Measurements from ENCODE around the gene BRD1.
"Not testable (repeated sequence)": the region's sequence is repeated elsewhere in the genome, so short reads cannot be mapped to it uniquely, and the experiment has no call there.

The BRD1 gene

DNA sequence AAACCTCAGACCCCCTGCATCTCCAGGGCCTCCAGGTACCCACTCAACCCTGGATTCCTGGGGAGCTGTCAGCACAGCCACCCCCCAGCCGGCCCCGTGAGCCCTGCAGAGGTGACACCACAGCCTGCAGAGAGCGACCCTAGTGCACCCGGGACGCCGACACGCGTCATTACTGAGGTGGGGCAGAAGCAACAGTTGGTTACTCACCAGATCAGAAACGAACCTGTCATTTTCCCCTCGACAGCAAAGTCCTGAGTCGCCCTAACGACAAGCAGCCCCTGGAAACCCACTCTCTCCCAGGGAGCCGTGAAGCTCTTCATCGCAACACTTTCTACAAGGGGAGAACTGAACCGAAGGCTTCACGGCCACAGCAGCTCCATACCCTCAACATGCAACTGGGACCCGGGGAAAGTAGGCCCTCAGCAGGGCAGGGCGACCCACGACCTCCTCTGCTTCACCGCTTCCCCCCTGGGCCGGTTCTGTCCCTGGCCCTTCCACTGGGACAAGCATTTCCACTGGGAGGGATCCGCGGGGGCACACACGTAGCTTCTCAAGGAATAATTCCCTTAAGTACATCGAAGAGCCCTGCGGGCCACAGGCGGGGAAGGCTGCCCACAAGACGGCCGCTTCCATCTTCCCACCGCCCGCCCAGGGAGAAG lies 1.6 kb downstream of the BRD1 start:
- DNase-seq = peak; percentile 22 to 48 (median 32)

DNA sequence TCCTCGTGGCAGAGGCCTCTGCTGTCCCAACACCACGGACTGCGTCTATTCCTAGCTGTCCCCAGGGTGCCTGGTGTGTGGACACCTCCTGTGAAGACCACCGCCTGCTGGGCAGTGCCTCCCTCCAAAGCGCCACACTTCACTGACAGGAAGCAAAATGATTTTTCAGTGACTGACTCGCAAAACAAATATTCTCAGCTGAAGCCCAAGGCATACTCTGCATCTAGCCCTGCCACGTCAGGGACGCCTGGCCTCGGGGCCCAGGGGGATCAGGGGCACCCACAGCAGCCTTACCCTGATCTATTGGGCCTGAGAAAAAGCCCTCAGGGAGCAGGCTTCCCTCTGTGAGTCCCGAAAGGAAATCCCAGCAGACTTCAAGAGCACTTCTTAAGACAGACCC lies 2.2 kb downstream of the BRD1 start:
- no peak for DNase-seq

DNA sequence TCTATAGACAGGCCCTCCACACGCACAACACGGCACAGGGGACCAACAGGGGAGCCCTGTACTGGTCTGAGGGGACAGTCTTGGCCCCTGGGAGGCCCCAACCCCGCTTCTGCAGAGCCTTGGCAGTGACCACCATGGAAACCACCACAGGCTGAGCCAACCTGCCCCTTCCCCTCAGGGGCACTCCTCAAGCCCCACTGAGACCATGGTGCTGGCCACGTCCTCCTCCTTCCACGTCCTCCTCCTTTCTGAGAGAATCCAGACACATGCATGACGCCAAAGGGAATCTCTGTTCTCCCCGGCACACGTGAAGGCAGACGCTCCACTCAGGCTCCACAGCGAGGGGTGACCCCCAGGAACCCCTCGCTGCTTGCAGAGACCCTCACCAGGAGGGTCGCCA lies 2.7 kb downstream of the BRD1 start:
- DNase-seq = no peak

DNA sequence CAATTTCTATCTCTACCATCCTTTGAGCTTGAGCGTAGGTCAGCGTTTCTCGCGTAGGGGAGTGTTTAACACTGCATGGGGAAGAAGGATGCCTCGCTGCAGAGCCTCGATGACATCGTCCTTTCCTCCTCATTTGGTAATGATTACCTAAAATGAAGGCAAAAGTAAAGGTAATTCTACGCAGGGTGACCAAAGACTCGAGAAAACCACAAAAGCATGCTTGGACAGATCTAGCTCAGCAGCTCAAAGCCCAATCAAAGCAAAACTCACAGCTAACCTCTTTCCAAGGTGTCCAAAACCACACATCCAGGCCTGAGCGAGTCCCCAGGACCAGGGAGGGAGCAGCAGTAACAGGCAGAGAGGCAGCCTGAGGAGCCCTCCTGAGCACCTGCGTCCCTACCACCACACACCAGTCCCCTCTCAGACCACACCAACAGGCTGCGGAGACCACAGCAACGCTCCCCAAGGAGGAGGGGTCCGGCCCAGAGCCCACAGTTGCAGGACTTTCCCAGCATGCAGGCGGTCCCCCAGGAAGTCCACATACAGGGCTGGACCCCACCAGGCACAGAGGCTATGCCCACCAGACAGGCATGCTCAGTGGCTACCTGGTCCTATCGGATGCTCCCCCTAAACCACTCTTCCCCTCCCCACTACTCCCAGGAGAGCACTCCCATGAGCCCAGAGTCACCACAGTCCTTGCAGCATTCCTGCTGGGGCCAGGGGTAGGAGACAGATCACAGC lies 3.3 kb downstream of the BRD1 start:
- no peak for DNase-seq

DNA sequence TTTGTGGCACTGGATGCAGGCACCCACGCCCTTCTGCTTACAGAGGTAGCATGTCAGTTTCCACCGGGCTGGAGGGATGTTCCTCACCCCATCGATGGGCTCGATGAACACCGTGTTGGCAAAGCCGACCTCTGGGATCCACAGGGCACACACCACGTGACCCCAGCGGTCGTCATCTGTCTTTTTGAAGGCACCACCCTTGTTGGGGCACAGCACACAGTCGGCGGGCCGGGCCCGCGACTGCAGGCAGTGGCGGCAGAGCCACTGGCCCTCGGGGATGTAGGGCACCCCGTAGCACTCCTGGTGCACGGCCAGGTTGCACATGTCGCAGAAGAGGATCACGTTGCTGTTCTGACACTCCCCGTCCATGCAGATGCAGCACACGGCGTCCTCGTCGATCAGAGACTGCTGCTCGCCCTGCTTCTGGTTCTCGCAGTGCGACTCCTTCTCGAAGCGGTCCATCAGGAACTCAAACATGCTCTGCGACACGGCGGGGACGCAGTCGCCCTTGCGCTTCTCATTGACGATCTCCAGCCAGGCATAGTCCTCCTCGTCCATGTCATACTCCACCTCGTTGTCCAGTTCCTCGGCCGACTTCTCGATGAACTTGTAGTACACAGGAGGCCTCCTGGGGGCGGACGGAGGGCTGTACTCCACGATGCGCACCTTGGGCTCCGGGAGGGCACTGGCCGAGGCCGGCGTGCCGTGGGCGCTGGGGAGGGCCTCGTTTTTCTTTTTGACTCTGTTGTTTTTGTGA lies 4.2 kb downstream of the BRD1 start:
- DNase-seq = no peak

DNA sequence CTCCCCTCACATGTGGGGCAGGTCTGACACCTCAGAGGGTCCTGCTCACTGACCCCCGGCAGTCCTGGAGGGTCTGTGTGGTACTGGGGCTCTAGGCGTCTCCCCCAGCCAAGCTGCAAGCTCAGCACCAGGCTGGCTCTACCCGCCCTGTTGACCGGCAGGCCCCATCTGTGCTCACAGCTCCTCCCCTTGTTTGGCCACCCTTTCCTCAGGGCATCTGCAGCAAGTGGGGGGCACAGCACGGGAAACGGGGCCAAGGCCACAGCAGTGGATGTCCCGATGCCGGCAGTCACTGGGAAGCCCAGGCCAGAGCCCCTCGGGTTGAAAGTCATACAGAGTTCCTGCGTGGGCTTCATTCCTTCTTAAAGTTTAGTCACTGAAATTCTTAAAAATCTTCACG lies 5.9 kb downstream of the BRD1 start:
- not testable (repeated sequence) for DNase-seq

DNA sequence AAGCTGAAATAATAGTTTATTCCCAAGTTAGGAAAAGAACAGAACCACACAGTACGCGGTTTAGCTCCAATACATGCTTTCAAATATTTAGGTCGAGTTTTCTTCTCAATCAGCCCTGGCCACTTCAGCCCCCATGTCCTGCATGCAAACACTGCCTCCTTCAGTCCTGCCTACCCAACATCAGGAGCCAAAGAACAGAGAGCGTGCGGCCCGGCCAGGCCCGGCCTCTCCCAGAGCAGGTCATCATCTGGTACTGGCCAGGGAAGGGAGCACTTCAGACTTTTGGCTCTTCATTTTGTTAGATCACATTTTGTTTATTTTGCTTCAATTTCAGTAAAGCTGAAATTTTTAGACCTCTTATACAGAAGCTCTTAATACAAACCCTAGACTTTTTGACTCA lies 6.7 kb downstream of the BRD1 start:
- DNase-seq = no peak

DNA sequence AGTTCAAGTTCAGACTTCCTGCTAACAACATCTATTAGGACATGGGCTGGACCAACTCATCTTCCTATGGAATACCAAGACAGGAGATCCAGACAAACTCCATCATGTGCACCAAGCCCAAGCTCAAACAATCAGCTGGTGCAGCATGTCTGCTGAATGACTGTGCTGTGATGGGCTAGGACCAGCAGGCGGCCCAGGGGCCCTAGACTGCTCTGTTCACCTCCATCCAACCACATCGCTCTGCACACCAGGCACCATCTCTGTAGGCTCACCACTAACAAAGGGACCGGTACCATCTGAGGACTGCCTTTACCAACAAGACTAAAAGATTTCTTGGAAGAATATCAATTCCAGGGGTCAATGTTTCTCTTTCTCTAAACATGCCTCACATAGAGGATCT lies 10.3 kb downstream of the BRD1 start:
- no peak for DNase-seq

DNA sequence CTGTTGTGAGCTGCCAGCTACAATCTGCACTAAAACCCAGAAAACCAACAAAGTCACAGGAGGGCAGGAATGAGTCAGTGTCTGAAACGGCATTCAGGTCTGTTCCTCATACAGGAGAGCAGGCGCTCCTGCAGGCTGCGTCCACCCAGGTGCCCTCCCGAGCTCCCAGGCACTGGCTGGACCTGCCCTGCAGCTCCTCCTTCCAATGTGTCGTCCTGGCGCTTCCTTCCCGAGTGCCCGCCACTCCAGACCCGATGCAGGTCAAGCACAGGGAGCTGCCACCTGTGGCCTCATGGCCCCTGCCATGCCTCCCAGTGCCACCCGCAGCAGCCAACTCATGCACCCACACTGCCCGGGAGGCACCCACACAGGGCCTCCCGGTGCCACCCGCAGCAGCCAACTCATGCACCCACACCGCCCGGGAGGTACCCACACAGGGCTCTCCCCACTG lies 12.0 kb downstream of the BRD1 start:
- DNase-seq = no peak

DNA sequence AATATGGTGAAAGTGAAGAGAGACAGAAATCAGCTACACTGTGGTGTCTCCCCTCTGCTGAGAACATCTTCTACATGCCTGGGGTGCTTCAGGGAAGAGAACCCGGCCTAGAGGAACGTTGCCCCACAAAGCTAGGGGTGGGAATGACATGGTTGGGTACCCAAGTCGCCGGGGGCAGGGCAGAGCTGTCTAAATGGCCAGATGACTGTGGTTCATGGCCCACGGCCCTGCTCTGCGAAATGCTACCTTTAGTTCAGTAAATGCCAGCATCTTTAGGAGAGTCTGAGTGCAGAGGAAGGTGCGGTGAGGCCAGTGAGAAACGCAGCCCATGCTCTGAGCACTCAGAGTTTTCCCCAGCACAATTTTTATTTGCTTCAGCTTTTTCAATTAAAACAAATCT lies 12.8 kb downstream of the BRD1 start:
- no peak for DNase-seq

DNA sequence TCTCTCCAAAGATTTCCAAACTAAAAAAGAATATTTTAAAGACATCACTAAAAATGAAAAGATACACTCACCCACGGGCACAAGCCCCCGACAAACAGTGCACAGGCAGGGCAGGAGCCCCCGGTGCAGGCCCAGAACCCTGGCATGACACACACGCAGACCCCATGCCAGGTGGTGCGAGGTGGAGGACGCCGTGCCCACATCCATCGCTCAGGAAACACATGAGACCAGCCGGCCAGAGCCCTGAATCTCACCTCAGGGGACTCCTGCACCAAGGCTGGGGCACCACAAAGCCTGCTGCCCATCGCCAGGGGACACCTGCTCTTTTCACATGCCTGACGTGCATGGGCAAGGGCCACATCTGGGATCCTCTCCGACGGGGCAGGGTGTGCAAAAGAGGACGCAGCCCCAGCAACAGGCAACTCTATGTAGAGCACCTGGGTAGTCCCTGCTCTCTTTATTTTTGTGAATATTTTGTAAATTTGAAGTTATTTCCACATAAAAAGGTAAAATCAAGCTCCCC lies 13.4 kb downstream of the BRD1 start:
- no peak for DNase-seq

DNA sequence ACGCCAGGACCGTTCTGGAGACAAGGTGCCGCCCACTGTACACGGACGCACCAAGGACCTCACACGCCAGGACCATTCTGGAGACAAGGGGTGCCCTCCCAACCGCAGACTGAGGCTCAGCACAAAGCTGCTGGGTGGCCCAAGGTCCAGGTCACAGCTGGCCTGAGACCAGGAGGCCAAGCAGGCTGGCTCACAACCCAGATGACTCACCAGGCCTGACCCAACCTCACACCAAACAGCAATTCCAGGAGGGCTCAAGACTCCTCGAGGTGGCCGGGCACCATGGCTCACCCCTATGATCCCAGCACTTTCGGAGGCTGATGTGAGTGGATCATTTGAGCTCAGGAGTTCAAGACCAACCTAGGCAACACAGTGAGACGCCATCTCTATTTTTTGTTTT lies 14.8 kb downstream of the BRD1 start:
- no peak for DNase-seq

DNA sequence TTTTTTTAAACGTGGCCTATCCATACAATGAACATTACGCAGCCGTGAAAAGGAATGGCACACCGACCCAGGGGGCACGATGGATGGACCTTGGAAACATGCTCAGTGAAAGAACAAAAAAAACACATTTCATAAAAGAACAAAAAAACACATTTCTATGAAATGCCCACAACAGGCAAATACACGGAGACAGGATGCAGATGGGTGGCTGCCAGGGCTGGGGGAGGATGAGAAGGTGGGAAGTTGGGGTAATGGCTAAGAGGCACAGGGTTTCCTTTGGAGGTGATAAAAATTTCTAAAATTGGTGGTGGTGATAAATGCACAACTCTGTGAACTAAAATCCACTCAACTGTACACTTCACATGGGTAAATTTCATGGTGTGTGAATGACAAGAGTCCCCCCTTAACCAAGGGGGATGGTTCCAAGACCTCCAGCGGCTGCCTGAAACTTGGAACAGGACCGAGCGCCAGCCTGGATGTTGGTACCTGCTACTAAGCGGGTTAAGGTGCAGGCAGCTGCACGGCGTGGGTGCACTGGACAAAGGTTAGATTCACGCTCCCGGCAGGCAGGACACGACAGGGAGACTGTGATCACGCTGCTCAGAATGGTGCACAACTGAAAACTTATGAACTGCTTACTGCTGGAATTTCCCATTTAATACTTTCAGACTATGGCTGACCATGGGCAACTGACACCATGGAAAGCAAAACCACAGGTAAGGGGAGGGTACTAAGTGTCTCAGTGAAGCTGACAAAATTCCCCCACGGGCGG lies 16.5 kb downstream of the BRD1 start:
- no peak for DNase-seq

DNA sequence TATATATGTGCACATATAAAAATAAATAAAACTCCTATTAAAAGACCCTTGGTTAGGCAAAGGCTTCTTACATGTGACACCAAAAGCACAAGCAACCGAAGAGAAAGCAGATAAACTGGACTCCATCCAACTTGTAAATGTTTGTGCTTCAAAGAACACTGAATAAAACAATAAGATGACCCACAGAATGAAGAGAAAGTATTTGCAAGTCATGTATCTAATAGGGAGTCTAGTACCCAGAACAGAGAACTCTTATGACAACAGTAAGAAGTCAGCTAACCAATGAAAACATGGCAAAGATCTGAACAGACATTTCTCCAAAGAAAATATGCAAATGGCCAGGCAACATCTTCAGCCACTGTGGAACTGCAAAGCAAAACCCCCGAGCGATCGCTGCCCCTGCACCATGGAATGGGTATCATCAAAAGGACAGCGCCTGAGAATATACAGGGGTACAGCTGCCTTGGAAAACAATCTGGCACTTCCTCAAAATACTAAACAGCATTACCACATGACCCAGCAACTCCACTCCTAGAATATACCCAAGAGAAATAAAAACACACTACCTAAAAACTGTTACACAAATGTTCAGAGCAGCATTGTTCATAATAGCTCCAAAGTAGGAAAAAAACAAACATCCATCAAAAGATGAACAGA lies 17.2 kb downstream of the BRD1 start:
- DNase-seq = no peak

DNA sequence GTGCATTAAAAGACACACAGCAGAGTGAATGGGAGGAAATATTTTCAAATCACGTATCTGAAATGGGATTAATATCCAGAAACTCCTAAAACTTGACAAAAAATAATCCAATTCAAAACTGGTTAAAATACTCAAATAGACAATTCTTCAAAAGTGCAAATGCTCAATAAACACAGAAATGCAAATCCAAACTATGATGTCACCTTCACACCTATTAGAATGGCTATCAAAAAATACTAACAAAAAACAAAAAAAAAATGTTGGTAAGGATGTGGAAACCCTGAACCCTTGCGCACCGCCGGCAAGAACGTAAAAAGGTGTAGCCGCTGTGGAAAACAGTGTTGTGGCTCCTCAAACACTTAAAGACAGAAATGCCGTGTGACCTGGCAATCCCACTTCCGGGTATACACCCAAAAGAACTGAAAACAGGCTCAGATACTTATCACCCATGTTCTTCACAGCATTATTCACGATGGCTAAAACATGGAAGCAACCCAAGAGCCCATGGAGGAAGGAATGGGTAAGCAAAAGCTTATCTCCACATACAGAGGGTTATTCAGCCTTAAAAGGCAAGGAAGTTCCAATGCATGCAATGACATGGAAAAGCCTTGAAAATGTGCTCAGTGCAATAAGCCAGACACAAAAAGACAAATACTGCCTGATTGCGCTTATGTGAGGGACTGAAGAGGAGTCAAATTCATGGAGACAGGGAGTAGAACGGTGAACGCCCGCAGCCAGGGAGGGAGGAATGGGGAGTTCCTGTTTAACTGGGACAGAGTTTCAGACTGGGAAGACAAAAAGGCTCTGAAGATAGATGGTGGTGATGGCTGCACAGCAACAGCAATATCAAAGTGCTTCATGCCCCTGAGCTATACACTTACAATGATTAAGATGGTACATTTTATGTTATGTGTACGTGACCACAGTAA lies 19.6 kb downstream of the BRD1 start:
- DNase-seq = no peak

DNA sequence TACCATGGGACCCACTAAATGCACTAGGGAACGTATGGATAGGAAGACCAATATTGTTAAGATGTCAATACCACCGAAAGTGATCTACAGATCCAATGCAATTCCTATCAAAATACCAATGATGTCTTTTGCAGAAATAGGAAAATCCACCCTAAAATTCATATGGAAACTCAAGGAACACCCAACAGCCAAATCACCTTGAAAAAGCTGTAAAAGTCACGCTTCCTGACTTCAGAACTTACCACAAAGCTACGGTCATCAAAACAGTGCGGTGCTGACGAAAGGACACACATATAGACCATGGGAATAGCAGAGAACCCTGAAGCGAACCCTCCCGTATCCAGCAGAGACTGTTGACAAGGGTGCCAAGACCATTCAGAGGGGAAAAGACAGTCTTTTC lies 20.5 kb downstream of the BRD1 start:
- no peak for DNase-seq

DNA sequence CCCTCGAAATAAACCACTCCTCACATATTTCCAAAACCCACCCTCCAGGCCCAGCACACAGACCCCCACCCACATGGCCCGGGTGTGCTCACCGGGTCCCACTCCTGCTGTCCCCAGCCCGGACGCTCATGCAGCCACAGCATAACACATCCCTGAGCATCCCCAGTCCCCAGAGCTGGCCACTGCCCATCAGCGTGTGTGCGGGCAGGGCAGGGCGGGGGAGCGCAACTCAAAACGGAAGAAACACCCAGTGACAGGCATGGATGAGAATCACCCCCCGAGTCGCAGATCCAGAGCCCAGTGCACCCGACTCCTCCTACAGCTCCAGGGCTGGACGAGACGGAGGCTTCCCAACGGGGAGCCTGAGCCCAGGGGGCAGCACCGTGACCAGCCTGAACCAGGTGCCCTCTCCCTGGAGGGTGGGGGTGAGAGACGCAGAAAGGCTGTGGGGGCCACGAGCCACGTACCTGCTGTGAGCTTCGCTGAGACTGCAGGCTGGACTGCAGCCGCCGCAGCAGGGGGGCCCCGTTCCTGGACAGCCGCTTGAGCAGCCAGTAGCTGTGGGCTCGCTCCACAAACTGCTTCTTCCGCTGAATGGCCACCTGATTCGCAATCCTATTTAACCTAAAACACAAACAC lies 23.8 kb downstream of the BRD1 start:
- DNase-seq = no peak

DNA sequence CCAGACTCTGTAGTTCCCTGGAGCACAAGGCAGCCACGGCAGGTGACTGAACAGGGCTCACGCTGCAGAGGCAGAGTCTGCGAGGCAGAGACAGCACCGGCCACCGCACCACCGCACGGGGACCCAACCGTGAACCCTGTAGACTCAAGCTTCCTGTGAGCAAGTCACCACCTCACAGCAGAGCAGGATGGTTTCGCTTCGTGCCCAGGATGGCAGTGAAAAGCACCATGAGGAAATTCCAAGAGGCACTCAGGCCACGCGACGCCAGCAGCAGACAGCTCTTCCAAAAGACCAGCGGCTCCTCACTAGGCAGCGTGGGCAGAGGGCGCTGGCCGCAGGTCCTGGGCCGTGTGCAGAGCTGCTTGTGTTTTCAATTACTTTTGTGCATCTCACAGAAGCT lies 24.5 kb downstream of the BRD1 start:
- no peak for DNase-seq

DNA sequence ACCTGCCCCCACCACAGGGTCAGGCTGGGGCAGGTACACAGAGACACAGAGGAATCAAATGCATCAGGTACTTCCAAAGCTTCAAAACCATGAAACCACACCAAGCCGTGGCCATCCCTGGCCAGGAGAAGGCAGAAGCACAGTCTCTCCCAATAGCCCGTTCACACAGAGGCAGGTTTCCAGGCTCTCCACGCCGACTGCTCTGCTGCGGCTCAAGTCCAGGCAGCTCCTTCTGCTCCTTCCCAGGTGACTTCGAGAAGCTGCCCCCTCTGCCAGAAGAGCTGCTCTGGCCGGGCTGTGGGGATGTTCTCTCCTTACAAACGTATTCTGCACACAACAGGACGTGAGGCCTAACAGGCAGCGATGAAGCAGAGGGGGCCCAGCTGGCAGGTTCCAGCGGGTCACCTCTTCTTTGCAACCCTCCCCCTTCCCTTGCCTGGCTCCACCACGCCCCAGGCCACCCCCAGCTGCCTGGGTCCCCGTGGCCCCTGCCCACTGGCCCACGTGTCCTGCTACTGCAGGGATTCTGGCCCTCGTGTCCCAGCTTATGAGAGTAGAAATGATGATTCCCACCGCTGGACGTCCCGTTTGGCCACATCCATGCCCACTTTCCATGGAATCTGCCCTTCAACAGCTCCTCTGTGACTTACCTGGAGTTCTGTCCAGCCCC lies 26.1 kb downstream of the BRD1 start:
- no peak for DNase-seq
